GM19025 (cell line): Measurements from ENCODE around the gene ZFYVE19.

Source experiments
- ATAC-seq: cut with Tn5 transposase; IDR thresholded peaks from one replicate; pipeline ENCODE4 v1.9.1; 2021; ENCODE audit warnings: mild to moderate bottlenecking, low read depth, moderate library complexity; ENCODE audit not compliant: unreplicated experiment

Gene ZFYVE19, protein sequence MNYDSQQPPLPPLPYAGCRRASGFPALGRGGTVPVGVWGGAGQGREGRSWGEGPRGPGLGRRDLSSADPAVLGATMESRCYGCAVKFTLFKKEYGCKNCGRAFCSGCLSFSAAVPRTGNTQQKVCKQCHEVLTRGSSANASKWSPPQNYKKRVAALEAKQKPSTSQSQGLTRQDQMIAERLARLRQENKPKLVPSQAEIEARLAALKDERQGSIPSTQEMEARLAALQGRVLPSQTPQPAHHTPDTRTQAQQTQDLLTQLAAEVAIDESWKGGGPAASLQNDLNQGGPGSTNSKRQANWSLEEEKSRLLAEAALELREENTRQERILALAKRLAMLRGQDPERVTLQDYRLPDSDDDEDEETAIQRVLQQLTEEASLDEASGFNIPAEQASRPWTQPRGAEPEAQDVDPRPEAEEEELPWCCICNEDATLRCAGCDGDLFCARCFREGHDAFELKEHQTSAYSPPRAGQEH

DNA sequence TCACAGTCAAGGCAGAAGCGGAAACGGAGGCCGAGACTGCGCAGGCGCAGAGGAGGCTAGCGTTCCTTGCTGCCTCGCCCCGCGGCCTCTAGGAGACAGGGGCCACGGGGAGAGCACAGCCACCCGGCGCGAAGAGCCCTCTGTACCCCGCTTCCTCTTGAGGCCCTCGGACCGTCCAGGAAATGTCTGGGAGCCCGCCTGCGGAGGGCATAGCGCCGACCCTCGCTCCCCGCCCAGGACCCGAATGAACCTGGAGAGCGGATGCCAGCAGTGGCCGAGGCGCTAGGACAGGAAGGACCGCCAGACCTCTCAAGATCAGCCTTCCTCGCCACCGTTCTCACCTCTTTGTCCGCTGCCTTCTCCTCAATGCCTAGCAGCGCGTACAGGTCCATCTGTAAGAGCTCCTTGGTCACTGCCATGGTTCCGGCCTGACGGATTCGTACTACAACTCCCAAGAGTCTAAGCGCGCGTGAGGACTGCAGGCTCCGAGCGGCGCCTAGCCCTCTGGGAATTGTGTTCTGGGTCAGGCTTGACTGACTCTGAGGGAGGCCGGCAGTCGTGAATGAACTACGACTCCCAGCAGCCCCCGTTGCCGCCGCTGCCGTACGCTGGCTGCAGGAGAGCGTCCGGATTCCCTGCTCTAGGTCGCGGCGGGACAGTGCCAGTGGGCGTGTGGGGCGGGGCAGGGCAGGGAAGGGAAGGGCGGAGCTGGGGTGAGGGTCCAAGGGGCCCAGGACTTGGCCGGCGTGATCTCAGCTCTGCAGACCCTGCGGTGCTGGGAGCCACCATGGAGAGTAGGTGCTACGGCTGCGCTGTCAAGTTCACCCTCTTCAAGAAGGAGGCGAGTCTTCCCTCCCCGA is at the start of gene ZFYVE19, which contains the start of gene DNAJC17:
ZFYVE19 (plus strand) TSS at position 62 of the 860 bp plus-strand sequence; CDS start at position 563, 501 bp downstream.
DNAJC17 (minus strand) TSS at position 446 of the 860 bp plus-strand sequence; CDS start at position 419, 27 bp downstream.
- peak; percentile 90 for ATAC-seq

DNA sequence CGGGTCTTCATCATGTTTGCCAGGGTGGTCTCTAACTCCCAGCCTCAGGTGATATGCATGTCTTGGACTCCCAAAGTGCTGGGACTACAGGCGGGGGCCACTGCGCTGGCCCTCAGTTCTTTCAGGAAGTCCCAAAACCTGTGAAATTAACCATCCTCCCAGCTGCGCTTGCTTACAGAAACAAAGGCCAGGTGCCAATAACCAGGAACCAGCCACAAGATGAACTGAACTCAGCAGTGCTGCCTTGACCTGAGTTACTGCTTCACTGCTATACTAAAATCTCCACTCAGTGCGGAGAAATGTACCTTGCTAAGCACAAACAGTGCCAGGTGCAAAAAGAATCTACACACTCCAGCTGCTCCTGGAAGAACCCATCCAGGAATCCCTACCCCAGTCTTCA is 46.9 kb upstream of the ZFYVE19 start:
- ATAC-seq = no peak

DNA sequence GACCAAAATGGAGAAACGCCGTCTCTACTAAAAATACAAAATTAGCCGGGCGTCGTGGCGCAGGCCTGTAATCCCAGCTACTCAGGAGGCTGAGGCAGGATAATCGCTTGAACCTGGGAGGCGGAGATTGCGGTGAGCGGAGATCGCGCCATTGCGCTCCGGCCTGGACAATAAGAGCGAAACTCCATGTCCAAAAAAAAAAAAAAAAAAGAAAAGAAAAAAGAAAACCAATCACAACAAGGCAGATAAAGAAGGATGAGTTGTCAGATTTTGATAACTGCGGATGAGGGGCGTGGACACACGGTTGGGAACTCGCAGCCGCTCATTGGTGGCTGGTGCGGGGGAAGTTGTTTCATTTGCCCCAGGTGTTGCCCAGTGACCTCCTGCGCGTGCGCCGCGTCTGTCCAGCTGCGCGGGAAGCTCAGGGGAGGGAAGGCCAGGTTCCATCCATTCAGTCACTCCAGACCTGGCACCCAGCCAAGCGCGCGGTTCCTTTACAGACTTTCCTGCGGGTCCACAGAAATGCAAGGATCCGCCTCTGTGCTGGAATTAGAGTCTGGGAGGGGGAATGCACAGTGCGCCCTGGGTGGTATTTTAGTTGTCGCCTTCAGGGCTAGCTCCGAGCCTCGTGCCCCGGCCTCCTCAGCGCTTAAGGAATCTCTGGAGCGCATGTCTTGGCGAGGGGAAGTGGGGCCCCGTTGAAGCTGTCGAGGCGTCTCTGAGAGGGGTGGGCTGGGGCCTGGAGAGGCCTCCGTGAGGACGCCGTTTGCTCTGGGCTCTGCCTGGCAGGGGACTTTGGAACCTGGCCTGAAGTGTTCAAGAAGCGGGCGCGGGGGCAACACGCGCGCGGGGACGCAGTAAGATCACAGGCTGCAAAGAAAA is 43.7 kb upstream of the ZFYVE19 start:
- ATAC-seq = no peak

DNA sequence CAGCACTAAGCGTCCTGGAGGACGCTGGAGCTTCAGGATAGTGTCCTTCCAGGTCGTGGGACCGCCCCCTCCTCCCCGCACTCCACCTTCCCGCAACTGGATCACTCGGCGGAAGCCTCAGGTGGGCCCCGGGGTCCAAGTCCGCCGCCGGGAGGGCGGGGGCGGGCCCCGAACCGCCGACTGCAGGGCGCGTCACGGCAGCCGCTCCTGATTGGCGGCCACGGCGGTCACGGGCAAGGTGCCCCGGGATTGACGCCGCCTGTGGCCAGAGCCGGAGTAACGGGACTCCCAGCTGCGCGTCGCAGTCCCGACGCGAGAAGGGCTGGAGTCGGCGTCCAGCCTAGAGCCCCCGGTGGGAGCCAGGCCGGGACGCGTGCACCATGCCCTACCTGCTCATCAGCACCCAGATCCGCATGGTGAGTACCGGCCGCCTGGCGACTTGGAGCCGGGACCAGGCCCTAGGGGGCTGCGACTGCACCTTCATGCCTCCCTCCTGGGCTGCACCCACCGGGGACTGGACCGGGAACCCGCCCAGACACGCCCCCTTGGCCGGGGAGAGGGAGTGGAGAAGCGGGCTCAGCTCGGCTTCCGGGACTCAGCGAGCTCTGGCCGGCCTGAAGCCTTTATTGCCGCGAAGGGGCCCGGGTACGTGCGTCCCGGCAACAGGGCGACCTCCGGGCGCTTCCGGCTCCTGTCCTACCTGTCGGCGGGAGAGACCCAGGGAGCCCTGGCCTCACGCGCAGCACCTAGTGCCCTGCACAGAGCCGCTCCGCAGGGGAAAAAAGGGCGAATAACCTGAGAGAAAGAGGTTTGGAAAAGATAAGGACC is 42.9 kb upstream of the ZFYVE19 start, which contains the start of gene GCHFR:
GCHFR (plus strand) TSS at position 268 of the 828 bp plus-strand sequence; CDS start at position 381, 113 bp downstream.
- ATAC-seq = peak; percentile 40

DNA sequence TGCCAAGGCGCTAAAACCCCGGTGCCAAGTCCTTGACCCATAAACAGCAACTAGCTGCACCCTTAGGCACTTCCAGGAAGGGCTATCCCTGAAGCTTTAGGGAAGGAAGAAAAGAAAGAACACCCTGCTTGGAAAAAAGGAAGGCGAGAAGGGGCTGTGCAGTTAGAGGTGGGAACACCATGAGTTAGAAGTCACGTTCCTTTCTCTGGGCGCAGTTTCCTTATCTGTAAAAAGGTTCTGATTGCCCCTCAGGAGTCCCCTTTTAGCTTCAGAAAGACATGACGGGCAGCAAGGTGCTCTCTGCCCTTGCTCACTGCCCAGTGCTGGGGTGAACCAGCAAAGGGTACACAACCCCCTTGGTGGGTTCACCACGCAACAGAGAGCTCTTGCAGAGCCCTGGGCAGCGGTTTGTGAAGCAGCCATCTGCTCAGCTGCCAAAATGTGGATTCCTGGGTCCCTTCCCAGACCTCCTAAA is 42.2 kb upstream of the ZFYVE19 start:
- ATAC-seq = no peak

DNA sequence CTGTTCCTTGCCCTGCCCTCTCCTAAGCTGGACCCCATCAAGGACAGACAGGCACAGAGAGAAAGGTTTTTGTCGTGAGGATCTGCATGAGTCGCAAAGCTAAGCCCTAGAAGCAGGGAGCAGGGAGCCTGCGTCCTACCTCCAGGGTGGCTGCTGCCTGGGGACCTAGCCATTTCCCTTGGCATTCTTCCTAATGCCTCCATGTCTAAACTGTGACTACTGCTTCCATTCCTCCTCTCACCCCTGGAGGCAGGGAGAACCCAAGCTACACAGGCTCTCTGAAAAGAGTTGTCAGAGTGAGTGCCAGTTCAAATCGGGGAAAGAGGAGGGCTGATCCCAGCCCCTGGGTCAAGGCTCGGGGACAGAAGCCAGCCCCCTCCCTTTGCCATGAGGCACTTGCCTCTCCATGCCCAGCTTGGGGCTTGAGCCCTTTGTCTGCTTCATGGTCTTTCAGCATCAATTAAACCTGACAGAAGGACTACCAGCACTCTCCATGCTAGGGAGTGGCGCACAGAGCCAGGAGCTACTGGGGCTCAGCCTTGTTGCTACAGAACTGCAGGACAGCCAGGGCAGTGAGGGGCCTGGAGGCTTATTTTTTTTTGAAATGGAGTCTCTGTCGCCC is 40.6 kb upstream of the ZFYVE19 start:
- ATAC-seq = no peak

DNA sequence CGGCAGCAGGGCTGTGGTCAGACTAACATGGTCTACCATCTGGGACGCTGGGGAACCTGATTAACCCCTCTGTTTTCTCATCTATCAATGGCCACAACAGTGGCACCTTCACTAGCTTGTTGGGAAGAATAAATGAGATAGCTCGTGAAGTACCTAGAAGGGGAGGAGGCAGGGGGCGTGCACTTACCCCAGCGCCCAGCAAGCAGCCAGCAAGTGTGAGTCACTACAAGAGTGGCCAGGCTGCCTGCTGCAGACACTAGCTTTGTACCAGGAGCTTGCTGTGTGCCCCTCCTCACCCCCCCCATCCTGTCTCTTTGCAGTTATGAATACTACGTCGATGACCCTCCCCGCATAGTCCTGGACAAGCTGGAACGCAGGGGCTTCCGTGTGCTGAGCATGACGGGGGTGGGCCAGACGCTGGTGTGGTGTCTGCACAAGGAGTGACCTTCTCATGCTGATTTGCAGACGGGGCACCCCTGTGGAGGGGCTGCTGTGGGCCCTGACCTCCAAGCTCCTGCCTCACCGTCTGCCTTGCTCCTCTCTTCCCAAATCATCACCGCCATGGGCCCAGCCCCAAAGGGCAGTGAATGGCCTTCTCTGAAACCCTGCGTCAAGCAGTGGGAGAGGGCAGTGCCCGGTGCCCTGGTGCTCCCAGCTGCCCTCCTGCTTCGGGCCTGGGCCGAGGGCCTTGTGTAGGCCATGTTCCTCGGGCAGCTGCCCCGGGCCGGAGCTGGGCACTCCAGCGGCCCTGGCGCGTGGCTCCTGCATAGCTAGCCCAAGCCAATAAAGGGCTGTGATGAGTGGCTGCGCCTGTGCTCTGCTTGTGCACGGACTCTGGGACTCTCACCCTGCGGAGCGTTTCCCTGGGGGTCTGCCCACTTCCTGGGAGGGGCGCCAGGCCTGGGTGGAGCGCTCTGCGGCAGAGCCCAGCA is 39.7 kb upstream of the ZFYVE19 start:
- no peak for ATAC-seq

DNA sequence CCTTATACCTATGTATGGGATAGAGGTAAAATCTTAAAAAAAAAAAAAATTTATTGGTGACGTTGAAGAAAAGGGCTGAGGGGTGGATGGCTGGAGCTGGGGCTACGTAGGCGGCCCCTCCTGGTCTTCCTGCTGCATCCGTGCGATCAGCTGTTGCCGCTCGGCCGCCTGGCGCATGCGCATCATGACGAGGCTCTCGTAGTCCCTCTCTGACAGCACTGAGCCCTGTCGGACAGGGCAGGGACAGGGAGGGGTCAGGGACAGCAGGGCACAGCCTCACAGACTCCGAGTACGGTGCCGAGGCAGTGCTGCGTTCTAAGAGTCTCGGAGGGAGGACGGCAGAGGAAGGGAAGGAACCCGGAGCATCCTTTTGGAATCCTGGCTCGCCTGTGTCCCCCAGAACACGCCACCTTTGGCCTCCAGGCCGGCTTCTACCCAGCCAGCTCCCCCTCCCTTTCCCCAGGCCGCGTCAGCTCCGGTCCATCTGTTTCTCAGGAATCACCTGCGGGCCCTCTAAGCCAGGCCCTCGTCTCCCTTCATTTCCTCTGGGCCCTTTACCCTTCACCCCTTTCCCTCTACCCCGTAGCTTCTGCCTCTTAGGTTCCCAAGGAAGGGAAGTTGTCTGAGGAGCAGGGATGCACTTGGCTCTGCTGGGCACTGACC is 38.9 kb upstream of the ZFYVE19 start:
- ATAC-seq = no peak

DNA sequence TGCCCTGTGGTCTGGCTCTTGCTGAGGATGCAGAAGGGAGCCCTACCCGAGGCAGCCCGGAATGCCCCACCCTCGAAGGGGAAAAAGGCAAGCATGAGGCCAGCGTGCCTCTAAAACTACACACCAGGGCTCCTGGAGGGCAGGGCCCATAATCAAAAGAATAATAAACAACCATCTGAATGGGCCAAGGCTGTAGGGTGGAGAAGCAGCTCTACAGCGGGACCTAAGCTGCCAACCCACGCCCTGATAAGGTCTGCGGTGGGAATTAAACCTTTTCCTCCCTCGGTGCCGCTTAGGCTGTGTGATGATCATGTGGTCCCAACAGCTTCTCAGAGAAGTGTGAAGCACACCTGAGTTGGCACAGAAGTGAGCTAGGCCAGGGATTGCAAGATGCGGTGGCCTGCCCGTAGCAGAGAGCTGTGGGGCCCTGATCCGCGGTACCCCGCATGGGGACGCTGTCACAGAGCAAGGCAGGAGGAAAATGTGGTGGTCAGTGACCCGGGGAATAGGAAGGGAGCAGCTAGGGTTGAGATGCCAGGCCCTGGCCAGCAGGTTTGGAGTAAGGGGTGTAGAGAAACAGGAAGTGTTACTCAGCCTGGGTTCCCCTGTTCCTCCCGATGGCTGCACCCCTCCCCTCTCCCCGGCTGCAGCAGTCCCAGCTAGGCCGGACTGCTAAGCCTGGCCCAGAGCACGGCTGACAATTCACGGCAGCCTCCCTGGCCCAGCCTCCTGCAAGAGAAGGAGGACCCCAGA is 38.2 kb upstream of the ZFYVE19 start:
- ATAC-seq = no peak

DNA sequence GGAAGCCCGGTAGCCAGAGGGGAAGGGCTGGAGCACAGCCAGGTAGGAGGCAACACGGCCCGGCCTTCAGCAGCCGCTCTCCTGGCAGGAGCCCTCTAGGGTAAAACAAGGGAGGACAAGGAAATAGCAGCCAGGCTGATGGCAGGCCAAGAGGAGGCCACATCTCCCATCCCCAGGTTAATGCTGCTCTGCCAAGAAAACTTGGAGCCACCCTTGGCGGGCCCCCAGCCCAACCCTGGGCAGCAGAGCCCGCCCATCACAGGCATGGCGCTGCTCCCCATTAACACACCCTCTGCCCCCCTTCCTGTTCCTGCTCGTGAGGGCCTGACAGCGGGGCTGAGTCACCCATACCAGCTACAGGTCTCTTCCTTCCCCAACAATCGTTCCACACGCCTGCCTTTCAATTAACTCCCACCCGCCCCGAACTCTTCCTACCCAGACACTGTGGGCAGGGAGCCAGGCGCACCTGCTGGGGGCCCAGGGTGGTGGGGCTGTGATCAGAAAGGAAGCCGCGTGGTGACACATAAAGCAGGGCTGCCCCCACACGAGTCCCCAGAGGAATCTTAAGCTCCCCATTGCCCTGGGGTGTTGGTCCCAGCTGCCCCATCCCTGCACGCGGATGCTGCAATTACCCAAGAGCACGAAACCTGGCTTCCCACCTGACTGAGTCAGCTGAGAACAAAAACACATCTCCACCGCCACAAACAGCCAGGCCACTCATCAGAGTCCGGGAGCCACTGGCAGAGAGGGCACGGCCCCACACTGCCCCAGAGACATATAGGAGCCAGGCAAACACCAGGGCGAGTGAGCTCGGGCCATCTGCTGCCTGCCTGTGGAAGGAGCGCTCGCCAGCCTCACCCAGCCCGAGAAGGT is 37.4 kb upstream of the ZFYVE19 start, which contains the start of gene C15orf62:
C15orf62 (plus strand) TSS at position 707 of the 873 bp plus-strand sequence. CDS start 516 bp downstream, outside the sequence.
- no peak for ATAC-seq

DNA sequence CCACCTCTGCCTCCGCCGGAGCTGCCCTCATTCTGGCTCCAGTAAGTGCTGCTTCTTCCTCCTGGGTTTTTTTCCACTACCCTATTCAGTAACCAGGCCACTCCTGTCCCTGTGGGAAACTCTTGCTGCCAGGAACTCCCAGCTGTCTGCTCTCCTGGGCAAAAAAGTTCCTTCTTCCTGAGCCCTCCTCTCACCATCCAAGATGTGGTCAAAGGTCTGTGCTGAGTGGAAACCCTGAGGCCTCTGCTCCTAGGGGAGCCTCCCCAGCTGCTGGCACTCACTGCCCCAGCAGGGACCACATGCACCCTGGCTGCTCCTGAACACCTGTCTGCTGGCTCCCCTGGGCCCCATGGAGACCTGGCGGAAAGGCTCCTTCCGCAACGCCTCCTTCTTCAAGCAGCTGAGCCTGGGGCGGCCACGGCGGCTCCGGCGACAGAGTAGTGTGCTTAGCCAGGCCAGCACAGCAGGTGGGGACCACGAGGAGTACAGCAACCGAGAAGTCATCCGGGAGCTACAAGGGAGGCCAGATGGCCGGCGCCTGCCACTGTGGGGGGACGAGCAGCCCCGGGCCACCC is 36.7 kb upstream of the ZFYVE19 start:
- no peak for ATAC-seq

DNA sequence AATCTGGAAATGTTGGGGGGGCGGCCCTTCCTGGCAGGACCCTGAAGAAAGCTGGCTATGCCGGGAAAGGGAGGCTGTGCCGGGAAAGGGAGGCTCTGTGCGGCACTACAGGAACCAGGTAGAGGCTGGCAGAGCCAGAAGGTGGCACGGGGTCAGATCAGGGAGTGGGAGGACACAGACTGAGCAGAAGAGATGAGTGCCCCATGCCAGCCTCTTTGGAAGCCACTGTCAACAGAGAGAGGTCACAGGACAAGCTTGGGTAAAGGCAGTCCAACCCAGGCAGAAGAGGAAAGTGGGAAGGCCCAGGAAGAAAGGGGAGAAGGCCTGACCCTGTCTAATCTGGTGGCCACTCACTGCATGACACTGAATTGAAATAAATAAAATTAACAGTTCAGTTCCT is 35.6 kb upstream of the ZFYVE19 start:
- ATAC-seq = no peak

DNA sequence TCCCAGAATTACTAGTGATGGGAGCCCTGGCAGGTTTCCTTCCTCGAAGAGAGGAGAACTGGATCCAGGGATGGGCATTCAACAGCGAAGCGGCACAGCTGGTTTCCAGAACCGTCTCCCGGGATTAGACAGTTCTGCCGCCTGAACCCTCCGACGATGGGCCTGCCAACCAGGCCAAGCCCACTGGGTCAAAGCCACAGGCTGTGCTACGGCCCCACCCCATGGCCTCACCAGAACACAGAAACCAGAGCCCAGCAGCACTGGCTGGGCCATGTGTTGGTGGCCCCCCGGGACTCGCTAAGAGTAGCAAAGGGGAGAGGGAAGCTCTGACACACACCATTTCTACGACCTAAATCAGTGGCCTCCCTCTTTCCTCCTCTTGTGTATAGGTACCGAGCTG is 34.9 kb upstream of the ZFYVE19 start:
- no peak for ATAC-seq

DNA sequence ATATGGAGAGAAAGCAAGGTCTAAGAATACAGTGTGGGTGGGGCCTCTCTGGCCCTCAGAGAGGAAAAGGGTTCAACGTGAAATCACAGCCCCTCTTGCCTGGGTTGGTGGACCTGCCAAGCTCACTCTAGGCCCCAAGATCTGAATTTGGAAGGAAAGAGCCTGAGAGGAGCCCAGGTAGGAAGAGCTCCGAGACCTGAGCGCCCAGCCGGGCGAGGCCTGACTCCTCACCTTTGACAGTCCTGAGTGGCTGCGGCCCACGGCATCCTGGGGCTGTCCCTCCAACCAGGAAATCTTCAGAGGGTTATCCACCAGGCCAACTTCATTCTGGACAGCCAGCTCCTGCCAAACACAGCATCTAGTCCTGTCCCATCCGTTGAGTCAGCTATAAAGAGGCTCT is 33.4 kb upstream of the ZFYVE19 start:
- ATAC-seq = no peak

DNA sequence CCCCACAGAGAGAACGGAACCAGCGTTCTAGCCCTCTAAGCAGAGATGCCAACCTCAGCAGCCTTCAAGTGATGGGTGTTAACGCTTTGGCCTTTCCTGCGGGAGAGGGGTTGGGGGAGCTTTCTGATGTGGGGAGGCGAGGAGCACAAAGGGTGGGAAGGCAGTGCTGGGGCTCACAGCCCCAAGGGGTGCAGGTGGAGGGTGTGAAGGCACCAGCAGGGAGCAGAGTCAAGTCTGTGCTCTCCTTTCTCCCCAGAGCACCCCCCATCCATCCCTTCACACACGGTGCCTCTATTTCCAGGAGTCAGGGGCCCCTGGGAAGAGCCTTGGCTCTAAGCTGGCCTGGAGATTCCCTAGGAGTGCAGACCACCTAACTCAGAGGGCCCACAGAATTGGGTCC is 33.0 kb upstream of the ZFYVE19 start:
- ATAC-seq = no peak
